GM12873 (cell line): ENCODE results near the gene ANTXR2.

Experiments used
- TF ChIP-seq, protein P1 (sequence below): IDR thresholded peaks from 2 replicates; pipeline ENCODE4 v1.5.1; 2012; ENCODE audit warnings: low read depth, mild to moderate bottlenecking, moderate library complexity, low read length, control low read depth; ENCODE audit not compliant: insufficient read depth; ENCODE audit errors: missing control alignments

The ANTXR2 gene

DNA sequence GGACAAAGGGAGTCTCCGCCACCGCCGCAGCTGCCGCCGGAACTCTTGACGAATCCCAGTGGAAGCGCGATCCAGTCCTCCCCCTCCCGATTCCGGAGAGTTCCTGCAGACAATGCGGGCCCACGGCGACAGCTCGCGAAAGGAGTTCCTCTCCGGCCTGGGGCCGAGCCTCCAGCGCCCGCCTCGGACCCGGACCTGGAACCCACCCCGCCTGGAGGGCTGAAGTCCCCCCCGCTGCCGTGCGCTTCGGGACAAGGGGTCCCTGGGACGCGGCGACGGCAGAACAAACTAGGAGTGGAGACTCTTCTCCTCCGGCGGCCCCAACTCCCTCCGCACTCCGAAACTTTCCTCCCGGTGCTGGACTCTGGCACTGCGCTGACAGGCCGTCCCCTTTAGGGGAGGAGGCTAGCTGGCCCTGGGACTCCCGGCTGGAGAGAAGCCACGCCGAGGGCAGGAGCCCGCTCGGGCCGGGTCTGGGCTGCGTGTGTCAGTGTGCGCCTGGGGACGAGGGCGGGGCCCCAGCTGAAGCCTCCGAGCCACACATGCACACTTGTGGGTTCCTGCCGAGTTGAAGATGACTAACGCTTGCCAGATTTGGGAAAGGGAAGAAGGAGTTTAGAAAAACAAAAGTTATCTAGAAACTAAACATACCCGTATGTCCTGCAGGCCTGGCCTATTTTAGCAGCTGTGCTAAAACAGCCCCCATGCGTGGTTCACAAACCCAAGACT is at the start of gene ANTXR2:
TSS of gene ANTXR2 (minus strand) at position 486 of the 729 bp plus-strand sequence. CDS start 669 bp downstream, outside the sequence.
- TF ChIP-seq, protein P1, sequence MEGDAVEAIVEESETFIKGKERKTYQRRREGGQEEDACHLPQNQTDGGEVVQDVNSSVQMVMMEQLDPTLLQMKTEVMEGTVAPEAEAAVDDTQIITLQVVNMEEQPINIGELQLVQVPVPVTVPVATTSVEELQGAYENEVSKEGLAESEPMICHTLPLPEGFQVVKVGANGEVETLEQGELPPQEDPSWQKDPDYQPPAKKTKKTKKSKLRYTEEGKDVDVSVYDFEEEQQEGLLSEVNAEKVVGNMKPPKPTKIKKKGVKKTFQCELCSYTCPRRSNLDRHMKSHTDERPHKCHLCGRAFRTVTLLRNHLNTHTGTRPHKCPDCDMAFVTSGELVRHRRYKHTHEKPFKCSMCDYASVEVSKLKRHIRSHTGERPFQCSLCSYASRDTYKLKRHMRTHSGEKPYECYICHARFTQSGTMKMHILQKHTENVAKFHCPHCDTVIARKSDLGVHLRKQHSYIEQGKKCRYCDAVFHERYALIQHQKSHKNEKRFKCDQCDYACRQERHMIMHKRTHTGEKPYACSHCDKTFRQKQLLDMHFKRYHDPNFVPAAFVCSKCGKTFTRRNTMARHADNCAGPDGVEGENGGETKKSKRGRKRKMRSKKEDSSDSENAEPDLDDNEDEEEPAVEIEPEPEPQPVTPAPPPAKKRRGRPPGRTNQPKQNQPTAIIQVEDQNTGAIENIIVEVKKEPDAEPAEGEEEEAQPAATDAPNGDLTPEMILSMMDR, result no peak

GRCh38 chr4:80116516-80116915 is 43.5 kb upstream of the ANTXR2 start:
- TF ChIP-seq, protein P1, result no peak

DNA sequence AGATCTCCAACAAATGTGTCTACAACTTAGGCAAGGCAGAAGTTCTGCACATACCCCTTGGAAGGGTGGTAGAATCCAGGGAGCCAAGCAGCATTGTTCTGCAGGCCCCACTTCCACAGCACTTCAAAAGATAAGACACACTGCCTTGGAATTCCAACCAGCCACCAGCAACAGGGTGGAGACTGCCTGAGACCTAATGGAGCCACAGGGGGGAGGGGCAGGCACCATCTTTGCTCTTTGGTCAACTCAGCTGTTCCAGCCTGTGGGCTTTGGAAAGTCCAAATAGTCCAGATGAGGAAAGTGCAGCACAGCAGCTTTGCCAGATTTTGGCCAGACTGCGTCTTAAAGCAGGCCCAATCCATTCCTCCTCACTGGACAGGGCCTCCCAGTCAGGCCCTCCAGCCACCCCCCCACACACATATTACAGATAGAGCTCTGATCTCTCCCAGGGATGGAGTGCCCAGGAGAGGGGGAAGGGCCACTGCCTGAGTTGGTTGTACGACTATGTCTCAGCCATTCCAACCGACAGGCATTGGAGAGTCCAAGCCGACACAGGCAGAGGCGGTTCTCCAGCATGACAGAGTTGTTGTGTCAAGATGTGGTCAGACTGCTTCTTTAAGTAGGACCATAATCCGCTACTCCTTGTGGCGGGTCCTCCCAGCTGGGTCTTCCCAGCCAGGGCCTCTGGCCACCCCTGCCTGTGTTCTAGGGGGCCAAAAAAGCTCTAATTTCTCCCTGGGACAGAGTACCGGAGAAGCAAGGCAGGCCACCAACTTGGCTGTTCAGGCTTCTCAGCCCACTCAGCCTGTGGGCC is 42.5 kb upstream of the ANTXR2 start:
- TF ChIP-seq, protein P1, result no peak

- TF ChIP-seq, protein P1, result no peak
These were observed 41.8 kb upstream of the ANTXR2 start for GRCh38 chr4:80114732-80115265.

GRCh38 chr4:80113615-80114014 is 40.6 kb upstream of the ANTXR2 start:
- TF ChIP-seq, protein P1, result no peak

DNA sequence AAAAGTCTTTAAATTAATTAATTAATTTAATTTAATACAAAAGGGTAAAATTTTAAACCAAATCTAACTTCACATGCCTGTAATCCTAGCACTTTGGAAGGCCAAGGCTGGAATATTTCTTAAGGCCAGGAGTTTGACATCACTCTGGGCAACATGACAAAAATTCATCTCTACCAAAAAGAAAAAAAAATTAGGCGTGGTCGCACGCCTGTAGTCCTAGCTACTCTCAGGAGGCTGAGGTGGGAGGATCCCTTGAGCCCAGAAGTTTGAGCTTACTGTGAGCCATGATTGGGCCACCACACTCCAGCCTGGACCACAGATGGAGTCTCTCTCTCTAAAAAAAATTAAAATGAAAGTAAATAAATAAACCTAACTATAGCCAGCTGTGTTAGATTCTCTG is 39.2 kb upstream of the ANTXR2 start:
- TF ChIP-seq, protein P1, result no peak

- TF ChIP-seq, protein P1, result no peak
These were observed 38.2 kb upstream of the ANTXR2 start for GRCh38 chr4:80111276-80111675.
